CD4-positive, alpha-beta T cell treated with Interleukin-12 subunit alpha and Interleukin-12 subunit beta, for 1 hour (primary cell): ENCODE measurements around the gene BTLA.
A peak's percentile ranks its signal among the peaks of the same experiment; 100 is the strongest.
"Not testable (repeated sequence)": the region's sequence is repeated elsewhere in the genome, so short reads cannot be mapped to it uniquely, and the experiment has no call there.

ENCODE experiments used
- DNase-seq: peaks from one replicate; pipeline ENCODE4 v3.0.0-alpha.2; 2020

Gene BTLA

GRCh38 chr3:112489674-112490479 is 9.4 kb downstream of the BTLA start:
- DNase-seq = no peak

- no peak for DNase-seq
Measured at GRCh38 chr3:112486811-112487505, 12.3 kb downstream of the BTLA start.

GRCh38 chr3:112484352-112484751 is 14.9 kb downstream of the BTLA start:
- no peak for DNase-seq

- no peak for DNase-seq
Measured at GRCh38 chr3:112482675-112483074, 16.6 kb downstream of the BTLA start.

- no peak for DNase-seq
Measured at GRCh38 chr3:112481302-112481721, 18.0 kb downstream of the BTLA start.

- no peak for DNase-seq
Measured at GRCh38 chr3:112477891-112478290, 21.4 kb downstream of the BTLA start.

- DNase-seq = no peak
Measured at GRCh38 chr3:112476346-112476745, 22.9 kb downstream of the BTLA start.

GRCh38 chr3:112474796-112475195 is 24.5 kb downstream of the BTLA start:
- DNase-seq = no peak

- no peak for DNase-seq
Measured at GRCh38 chr3:112472691-112473090, 26.6 kb downstream of the BTLA start.

- DNase-seq = no peak
Measured at GRCh38 chr3:112471596-112472325, 27.5 kb downstream of the BTLA start.

GRCh38 chr3:112470788-112471187 is 28.5 kb downstream of the BTLA start:
- no peak for DNase-seq

GRCh38 chr3:112469671-112470070 is 29.6 kb downstream of the BTLA start:
- DNase-seq = no peak

- DNase-seq = no peak
Measured at GRCh38 chr3:112467539-112467938, 31.7 kb downstream of the BTLA start.

GRCh38 chr3:112466020-112466419 is 33.3 kb downstream of the BTLA start:
- no peak for DNase-seq

- peak; percentile 53 for DNase-seq
Measured at GRCh38 chr3:112464264-112464663, 35.0 kb downstream of the BTLA start.

GRCh38 chr3:112463250-112463649 is 36.0 kb downstream of the BTLA start:
- DNase-seq = peak; percentile 15

GRCh38 chr3:112461787-112462186 is 37.5 kb downstream of the BTLA start:
- not testable (repeated sequence) for DNase-seq

GRCh38 chr3:112460519-112461195 is 38.6 kb downstream of the BTLA start:
- no peak for DNase-seq

- peak; percentile 20 for DNase-seq
Measured at GRCh38 chr3:112459750-112460149, 39.5 kb downstream of the BTLA start.

GRCh38 chr3:112456147-112456546 is 43.1 kb downstream of the BTLA start:
- no peak for DNase-seq

- DNase-seq = no peak
Measured at GRCh38 chr3:112448939-112449338, 50.3 kb downstream of the BTLA start.

GRCh38 chr3:112446343-112446742 is 52.9 kb downstream of the BTLA start:
- DNase-seq = no peak

GRCh38 chr3:112445839-112446238 is 53.4 kb downstream of the BTLA start:
- DNase-seq = no peak
